MM.1S (cell line): Measurements from ENCODE around the gene CERS5.

Source experiments
- CTCF ChIP-seq: fragments of 300-600 bp; sonication (generic); IDR thresholded peaks from 2 replicates; pipeline ENCODE4 v1.5.1; 2016; ENCODE audit warnings: antibody characterized with exemption, low read length, mixed read lengths
- EZH2 ChIP-seq: fragments of 300-600 bp; sonication (generic); optimal IDR thresholded peaks from 2 replicates; pipeline ENCODE3; 2017; ENCODE audit warnings: low read depth, mild to moderate bottlenecking, antibody characterized with exemption, low read length, mixed read lengths
- EZH2phosphoT487 ChIP-seq: fragments of 300-600 bp; sonication (generic); IDR thresholded peaks from 2 replicates; pipeline ENCODE4 v1.6.1; 2018; ENCODE audit warnings: antibody characterized with exemption, low read length

GRCh38 chr12:50192236-50192635 is 25.1 kb upstream of the CERS5 start:
- TF ChIP-seq CTCF, result no peak
- TF ChIP-seq EZH2, result no peak
- no peak for TF ChIP-seq EZH2phosphoT487
